Measurements from ENCODE around the gene TMEM184A. TPM values are rescaled to one million over a fixed set of nuclear protein-coding genes. Genes with fewer than 3 reads are reported as not detected.
"Not testable (repeated sequence)": the region's sequence is repeated elsewhere in the genome, so short reads cannot be mapped to it uniquely, and the experiment has no call there.

TMEM184A gene
- total RNA-seq, 4 donors from 2014 or later: 0.66 to 2.5 TPM; not detected in 2

DNA sequence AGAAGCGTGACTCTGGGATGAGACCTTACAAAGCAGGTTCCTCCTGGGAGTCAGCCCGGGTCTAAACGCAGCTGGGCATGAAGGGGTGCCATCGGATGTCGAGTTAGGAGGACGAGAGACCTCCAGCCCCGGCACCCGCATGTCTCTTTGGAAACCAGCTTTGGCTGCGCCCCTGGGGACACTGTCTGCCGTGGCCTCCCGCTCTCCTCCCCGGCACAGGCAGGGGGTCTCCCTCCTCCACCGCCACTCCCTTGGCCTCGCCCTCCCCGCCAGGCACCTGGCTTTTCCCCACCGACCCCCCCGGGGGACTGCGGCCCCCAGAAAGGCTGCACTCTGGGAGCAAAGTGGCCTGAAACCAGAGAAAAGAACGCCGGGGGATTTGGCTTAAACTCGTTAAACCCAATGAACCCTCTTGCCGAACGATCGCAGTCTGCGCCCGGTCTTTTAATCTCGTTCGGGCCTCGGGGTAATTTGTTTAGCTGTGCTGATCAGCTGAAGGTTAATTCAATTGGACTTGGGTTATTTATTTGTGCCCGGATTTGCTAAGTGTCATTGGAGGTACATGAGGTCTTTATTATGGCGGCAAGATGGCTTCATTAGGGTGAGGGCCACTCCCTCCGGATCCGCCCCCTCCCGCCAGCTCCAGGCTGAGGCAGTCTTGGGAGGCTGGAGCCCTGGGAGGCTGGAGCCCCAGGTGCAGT lies 30.3 kb upstream of the TMEM184A start:
- Histone ChIP-seq H3K27me3 (peaks cover 0 to 13% of the 10 kb centered on the region in 2 donors), H3K4me1 (no peaks in the 10 kb centered on the region), H3K27ac (no peak overlapping the region), H3K4me3 (no peak overlapping the region), H3K9me3 (peaks cover 0 to 14% (median 0%) of the 10 kb centered on the region in 4 donors), H3K36me3 (peaks cover 0 to 29% (median 0%) of the 10 kb centered on the region in 3 donors)
- no peak for TF ChIP-seq EP300 (IDR thresholded peaks at IDR 0.05)
- TF ChIP-seq, protein P1, sequence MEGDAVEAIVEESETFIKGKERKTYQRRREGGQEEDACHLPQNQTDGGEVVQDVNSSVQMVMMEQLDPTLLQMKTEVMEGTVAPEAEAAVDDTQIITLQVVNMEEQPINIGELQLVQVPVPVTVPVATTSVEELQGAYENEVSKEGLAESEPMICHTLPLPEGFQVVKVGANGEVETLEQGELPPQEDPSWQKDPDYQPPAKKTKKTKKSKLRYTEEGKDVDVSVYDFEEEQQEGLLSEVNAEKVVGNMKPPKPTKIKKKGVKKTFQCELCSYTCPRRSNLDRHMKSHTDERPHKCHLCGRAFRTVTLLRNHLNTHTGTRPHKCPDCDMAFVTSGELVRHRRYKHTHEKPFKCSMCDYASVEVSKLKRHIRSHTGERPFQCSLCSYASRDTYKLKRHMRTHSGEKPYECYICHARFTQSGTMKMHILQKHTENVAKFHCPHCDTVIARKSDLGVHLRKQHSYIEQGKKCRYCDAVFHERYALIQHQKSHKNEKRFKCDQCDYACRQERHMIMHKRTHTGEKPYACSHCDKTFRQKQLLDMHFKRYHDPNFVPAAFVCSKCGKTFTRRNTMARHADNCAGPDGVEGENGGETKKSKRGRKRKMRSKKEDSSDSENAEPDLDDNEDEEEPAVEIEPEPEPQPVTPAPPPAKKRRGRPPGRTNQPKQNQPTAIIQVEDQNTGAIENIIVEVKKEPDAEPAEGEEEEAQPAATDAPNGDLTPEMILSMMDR (IDR thresholded peaks at IDR 0.05): no peak
- no peak for TF ChIP-seq POLR2A (IDR thresholded peaks at IDR 0.05)
- WGBS, 2 donors: 71 to 82% methylated on average over 25 to 33 of the region's 34 CpGs
- DNase-seq (ENCODE audit: low spot score in 2 of 2): no peak

DNA sequence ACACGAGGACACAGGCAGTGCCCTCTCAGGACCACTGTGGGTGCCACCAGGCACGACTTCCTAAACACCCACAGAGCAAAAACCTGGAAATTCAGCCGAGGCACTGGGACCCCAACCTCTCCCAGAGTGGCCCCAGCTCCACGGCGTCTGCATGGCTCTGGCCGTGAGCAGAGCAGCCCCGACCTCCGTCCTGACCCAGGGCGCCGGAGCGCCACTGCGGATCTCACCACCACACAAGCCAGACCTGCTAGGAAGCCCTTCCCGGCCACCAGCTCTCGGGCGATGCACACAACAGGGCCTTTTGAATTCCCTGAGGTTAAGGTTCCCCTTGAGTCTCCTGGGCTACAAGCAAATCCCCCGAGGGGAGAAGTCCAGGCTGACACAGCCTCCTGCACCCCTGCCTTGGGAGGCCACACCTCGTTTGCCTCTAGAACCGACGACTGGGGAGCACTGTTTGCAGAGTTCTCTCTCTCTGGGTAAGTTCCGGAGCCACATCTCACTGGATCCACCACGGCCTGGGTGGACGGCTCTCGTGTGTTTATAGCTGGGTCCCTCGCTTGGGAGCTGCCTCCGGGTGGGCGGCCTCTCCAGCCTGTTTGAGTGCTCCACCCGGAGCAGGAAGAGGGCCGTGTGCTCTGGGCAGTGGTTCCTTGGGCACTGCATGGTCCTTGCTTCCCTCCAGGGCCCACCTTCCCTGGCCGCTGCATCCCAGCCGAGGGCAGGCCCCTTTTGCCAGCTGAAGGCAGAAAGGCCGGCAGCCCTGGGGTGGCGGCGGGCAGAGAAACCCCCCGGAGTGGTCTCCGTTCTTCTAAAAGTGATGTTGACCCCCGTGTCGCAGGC lies 29.4 kb upstream of the TMEM184A start:
- Histone ChIP-seq H3K9me3 (peaks cover 0 to 14% (median 0%) of the 10 kb centered on the region in 4 donors), H3K4me1 (no peaks in the 10 kb centered on the region), H3K4me3 (no peak overlapping the region), H3K27me3 (peaks cover 0 to 4% of the 10 kb centered on the region in 2 donors), H3K36me3 (peaks cover 0 to 38% (median 0%) of the 10 kb centered on the region in 3 donors), H3K27ac (no peak overlapping the region)
- TF ChIP-seq, protein P1 (IDR thresholded peaks at IDR 0.05): no peak
- TF ChIP-seq EP300 (IDR thresholded peaks at IDR 0.05): no peak
- TF ChIP-seq POLR2A (IDR thresholded peaks at IDR 0.05): no peak
- DNase-seq (ENCODE audit: low spot score in 2 of 2): no peak
- WGBS, 2 donors: 80 to 83% methylated on average over 18 to 33 of the region's 37 CpGs

GRCh38 chr7:1584700-1585099 lies 28.7 kb upstream of the TMEM184A start:
- peaks cover 0 to 14% (median 0%) of the 10 kb centered on the region in 4 donors for H3K9me3 ChIP-seq
- H3K27me3 ChIP-seq: no peaks in the 10 kb centered on the region
- no peak overlapping the region for H3K27ac ChIP-seq
- TF ChIP-seq, protein P1 (IDR thresholded peaks at IDR 0.05): no peak
- TF ChIP-seq POLR2A (IDR thresholded peaks at IDR 0.05) (no peak), EP300 (IDR thresholded peaks at IDR 0.05) (no peak)
- no peak for DNase-seq (ENCODE audit: low spot score in 2 of 2)
- H3K4me1 ChIP-seq: peaks cover 0 to 4% (median under 1%) of the 10 kb centered on the region in 4 donors
- 85 to 92% methylated on average over 15 to 18 of the region's 18 CpGs for WGBS, 2 donors
- H3K36me3 ChIP-seq: peaks cover 0 to 39% (median 0%) of the 10 kb centered on the region in 3 donors
- no peak overlapping the region for H3K4me3 ChIP-seq

GRCh38 chr7:1583241-1583930 lies 27.4 kb upstream of the TMEM184A start:
- H3K9me3 ChIP-seq; H3K27ac ChIP-seq; H3K27me3 ChIP-seq; DNase-seq (ENCODE audit: low spot score in 2 of 2); H3K4me3 ChIP-seq: not testable (repeated sequence)
- H3K36me3 ChIP-seq: peaks cover 0 to 29% (median 0%) of the 10 kb centered on the region in 3 donors
- H3K4me1 ChIP-seq: peaks cover 0 to 11% (median 6%) of the 10 kb centered on the region in 4 donors
- WGBS, 2 donors: 88 to 89% methylated on average over 19 of the region's 19 CpGs

DNA sequence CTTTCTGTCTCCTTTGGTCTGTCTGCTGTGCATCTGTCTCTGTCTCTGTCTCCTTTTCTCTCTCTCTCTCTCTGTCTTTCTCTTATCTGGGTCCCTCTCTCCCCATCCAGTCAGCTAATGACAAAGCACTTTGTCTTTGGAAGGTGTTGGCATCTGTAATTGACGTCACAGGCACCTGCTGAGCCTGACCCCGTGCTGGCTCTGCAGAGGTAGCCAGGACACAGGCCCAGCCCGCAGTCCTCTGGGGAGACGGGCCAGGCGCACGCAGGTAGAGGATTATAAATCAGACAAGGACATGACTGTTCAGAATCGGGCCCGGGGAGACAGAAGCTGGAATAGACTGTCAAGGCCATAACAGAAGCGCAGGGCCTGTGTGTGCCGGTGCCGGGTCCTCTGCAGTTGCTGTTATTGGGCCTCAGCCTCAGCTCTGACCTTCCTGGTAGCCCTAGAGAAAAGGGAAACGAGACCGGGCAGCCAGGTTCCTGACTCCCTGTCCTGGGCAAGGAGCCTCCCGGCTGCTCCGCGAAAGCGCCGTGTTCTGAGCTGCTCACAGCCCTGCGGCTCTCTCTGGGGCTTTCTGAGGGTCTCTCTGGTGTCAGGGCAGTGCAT lies 24.5 kb upstream of the TMEM184A start:
- no peak overlapping the region for H3K4me3 ChIP-seq
- peaks cover 0 to 11% (median 6%) of the 10 kb centered on the region in 4 donors for H3K4me1 ChIP-seq
- H3K27ac ChIP-seq: no peak overlapping the region
- H3K27me3 ChIP-seq: no peaks in the 10 kb centered on the region
- H3K36me3 ChIP-seq: peaks cover 0 to 24% (median 0%) of the 10 kb centered on the region in 3 donors
- WGBS, 2 donors: 83 to 86% methylated on average over 19 of the region's 19 CpGs
- TF ChIP-seq EP300 (IDR thresholded peaks at IDR 0.05) (no peak), POLR2A (IDR thresholded peaks at IDR 0.05) (no peak)
- TF ChIP-seq, protein P1 (IDR thresholded peaks at IDR 0.05): no peak
- no peak for DNase-seq (ENCODE audit: low spot score in 2 of 2)
- no peaks in the 10 kb centered on the region for H3K9me3 ChIP-seq
